Measurements from ENCODE around the gene ABTB1. TPM values are rescaled to one million over a fixed set of nuclear protein-coding genes. Genes with fewer than 3 reads are reported as not detected.

ABTB1 gene
- total RNA-seq, 2 donors from 2014 or later: 27.7 to 28.9 TPM

GRCh38 chr3:127726894-127727293 is 54.1 kb downstream of the ABTB1 start:
- intact Hi-C loops (cut with DNase I): loop anchor here in 1 of 2 donors (1.0 kb wide), 1 partner anchor 11 kb away; no protein-coding TSS in a partner anchor
- no peak for DNase-seq (ENCODE audit: low spot score)

GRCh38 chr3:127728417-127729015 is 55.8 kb downstream of the ABTB1 start:
- no peak for DNase-seq (ENCODE audit: low spot score)
- intact Hi-C loops (cut with DNase I): no loop called here

- DNase-seq (ENCODE audit: low spot score): peak; percentile 16
- intact Hi-C loops (cut with DNase I): no loop called here
These were observed 56.9 kb downstream of the ABTB1 start for GRCh38 chr3:127729556-127730056.

- intact Hi-C loops (cut with DNase I): no loop called here
- DNase-seq (ENCODE audit: low spot score): peak; percentile 53
These were observed 57.4 kb downstream of the ABTB1 start for GRCh38 chr3:127730171-127730570.

Other genes starting within 250 kb of the ABTB1 start
- gene TPRA1, start 82.2 kb upstream of the ABTB1 start, total RNA-seq: 10 to 100 TPM; 21.4 to 22.8 TPM
- gene MCM2, start 74.5 kb upstream of the ABTB1 start, total RNA-seq: 1 to 10 TPM; 4.0 to 5.6 TPM
- gene PODXL2, start 43.8 kb upstream of the ABTB1 start, total RNA-seq: 1 to 10 TPM; 2.0 to 2.5 TPM
- gene MGLL, start 149.6 kb downstream of the ABTB1 start, total RNA-seq: 100 to 1,000 TPM; 107 to 216 TPM
- 1 to 10 TPM; 2.1 to 3.0 TPM for gene KBTBD12, start 242.3 kb downstream of the ABTB1 start, total RNA-seq

Data from posterior vena cava (tissue), 2 donors.